GM19239 (cell line): ENCODE data around the gene PELI3.
"Not testable (repeated sequence)": the region's sequence is repeated elsewhere in the genome, so short reads cannot be mapped to it uniquely, and the experiment has no call there.

ENCODE experiments used
- DNase-seq: peaks from one replicate; pipeline ENCODE4 v3.0.0; 2011; ENCODE audit warnings: low spot score; ENCODE audit not compliant: insufficient read length
- FAIRE-seq: peaks from 2 replicates; lab custom pipeline; 2011; peaks lifted over from hg19 to GRCh38; lab: Jason Lieb, UNC

PELI3 gene

GRCh38 chr11:66466225-66467033 lies at the start of gene PELI3:
Gene PELI3 (plus strand): TSS chr11:66466905. CDS start chr11:66468129, 1,224 bp downstream.
- peak; percentile 91 for FAIRE-seq
- DNase-seq, result peak; percentile 99

GRCh38 chr11:66417000-66417399 lies 49.7 kb upstream of the PELI3 start:
- FAIRE-seq (no peak), DNase-seq (no peak)

GRCh38 chr11:66418168-66418985 lies 48.3 kb upstream of the PELI3 start:
- DNase-seq (no peak), FAIRE-seq (no peak)

- DNase-seq (no peak), FAIRE-seq (no peak)
These were observed 47.8 kb upstream of the PELI3 start for GRCh38 chr11:66418986-66419308.

- FAIRE-seq, result no peak
- no peak for DNase-seq
These were observed 46.9 kb upstream of the PELI3 start for GRCh38 chr11:66419825-66420224.

- DNase-seq, result no peak
- FAIRE-seq, result no peak
These were observed 45.8 kb upstream of the PELI3 start, which contains the start of gene NPAS4 for GRCh38 chr11:66420671-66421476. Gene NPAS4 (plus strand): TSS chr11:66421035. CDS start chr11:66421180, 145 bp downstream.

- peak; percentile 80 for FAIRE-seq
- peak; percentile 88 for DNase-seq
These were observed 45.1 kb upstream of the PELI3 start for GRCh38 chr11:66421492-66422205.

- FAIRE-seq, result no peak
- no peak for DNase-seq
These were observed 40.4 kb upstream of the PELI3 start for GRCh38 chr11:66426314-66426713.

- DNase-seq (no peak), FAIRE-seq (no peak)
These were observed 37.8 kb upstream of the PELI3 start for GRCh38 chr11:66428933-66429332.

- peak; percentile 61 for DNase-seq
- peak; percentile 72 for FAIRE-seq
These were observed 36.6 kb upstream of the PELI3 start for GRCh38 chr11:66429983-66430602.

GRCh38 chr11:66431287-66431686 lies 35.4 kb upstream of the PELI3 start:
- not testable (repeated sequence) for FAIRE-seq, DNase-seq

GRCh38 chr11:66431871-66432329 lies 34.8 kb upstream of the PELI3 start:
- FAIRE-seq, DNase-seq: not testable (repeated sequence)

- no peak for DNase-seq
- no peak for FAIRE-seq
These were observed 34.1 kb upstream of the PELI3 start for GRCh38 chr11:66432597-66432996.

GRCh38 chr11:66437979-66438503 lies 28.7 kb upstream of the PELI3 start:
- no peak for DNase-seq
- no peak for FAIRE-seq

- DNase-seq (peak; percentile 99), FAIRE-seq (peak; percentile 100)
These were observed 27.9 kb upstream of the PELI3 start, which contains the start of gene MRPL11 for GRCh38 chr11:66438504-66439466. Gene MRPL11 (minus strand): TSS chr11:66438848. CDS start chr11:66438754, 94 bp downstream.

GRCh38 chr11:66440101-66440939 lies 26.4 kb upstream of the PELI3 start:
- not testable (repeated sequence) for DNase-seq, FAIRE-seq

GRCh38 chr11:66440940-66441282 lies 25.8 kb upstream of the PELI3 start:
- not testable (repeated sequence) for DNase-seq

More at GRCh38 chr11:66440940-66441282, 25.8 kb upstream of the PELI3 start:
- not testable (repeated sequence) for FAIRE-seq
